22Rv1 (cell line): ENCODE data around the gene CACNG3.

Experiments
- H3K27ac ChIP-seq: fragments of 450-650 bp; 2 replicates; pipeline ENCODE4 v1.5.1; 2017
- CTCF ChIP-seq: fragments of 450-650 bp; IDR thresholded peaks from 2 replicates; pipeline ENCODE4 v1.5.1; 2017; ENCODE audit warnings: mild to moderate bottlenecking
- ZFX ChIP-seq: fragments of 450-650 bp; IDR thresholded peaks from 2 replicates; pipeline ENCODE4 v1.6.1; 2017; ENCODE audit warnings: antibody characterized with exemption, borderline replicate concordance

CACNG3 gene

GRCh38 chr16:24348545-24349290, 92.6 kb downstream of the CACNG3 start:
- TF ChIP-seq ZFX (no peak), CTCF (no peak)
- no peak overlapping the region for H3K27ac ChIP-seq

DNA sequence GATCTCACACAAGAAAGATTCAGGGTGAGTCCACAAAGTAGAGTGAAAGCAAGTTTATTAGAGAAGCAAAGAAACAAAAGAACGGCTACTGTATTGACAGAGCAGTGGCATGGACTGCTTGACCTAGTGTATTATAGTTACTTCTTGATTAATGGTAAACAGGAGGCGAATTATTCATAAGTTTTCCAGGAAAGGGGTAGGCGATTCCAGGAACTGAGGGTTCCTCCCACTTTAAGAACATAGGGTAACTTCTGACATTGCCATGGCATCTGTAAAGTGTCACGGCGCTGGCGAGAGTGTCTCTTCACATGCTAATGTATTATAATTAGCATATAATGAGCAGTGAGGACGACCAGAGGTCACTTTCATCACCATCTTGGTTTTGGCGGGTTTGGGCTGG, 93.2 kb downstream of the CACNG3 start:
- TF ChIP-seq ZFX (no peak), CTCF (no peak)
- H3K27ac ChIP-seq = no peak overlapping the region

DNA sequence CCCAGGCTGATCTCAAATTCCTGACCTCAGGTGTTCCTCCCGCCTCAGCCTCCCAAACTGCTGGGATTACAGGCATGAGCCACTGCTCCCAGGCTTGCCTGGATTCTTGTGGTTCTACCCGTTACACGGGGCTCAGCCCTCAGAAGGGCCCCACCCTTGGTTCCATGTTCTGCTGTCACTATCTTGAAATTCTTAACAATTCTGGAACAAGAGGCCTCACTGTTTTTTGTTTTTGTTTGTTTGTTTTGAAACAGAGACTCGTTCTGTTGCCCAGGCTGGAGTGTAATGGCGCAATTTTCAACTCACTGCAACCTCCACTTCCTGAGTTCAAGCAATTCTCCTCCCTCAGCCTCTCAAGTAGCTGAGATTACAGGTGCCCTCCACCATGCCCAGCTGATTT, 96.6 kb downstream of the CACNG3 start:
- H3K27ac ChIP-seq = no peak overlapping the region
- TF ChIP-seq CTCF (no peak), ZFX (no peak)

GRCh38 chr16:24353622-24354021, 97.5 kb downstream of the CACNG3 start:
- TF ChIP-seq ZFX (no peak), CTCF (no peak)
- H3K27ac ChIP-seq = no peak overlapping the region

- TF ChIP-seq ZFX (no peak), CTCF (no peak)
- no peak overlapping the region for H3K27ac ChIP-seq
Observed at GRCh38 chr16:24357511-24357910, 101.4 kb downstream of the CACNG3 start.

DNA sequence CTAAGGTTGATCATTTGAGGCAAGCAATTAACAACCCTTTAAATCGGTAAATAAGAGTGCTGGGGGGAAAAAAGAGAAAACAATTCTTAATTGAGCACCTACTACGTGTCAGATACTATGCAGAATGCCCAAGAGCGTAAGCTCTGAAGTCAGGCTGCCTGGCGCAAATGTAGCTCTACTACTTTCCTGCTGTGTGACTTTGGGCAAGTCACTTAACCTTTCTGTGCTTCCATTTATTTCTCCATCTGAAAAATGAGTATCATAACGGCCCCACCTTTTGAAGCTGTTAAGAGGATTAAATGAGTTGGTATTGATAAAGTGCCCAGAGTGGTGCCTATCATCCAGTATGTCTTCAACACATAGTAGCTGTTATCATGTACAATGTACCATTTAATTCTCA, 102.0 kb downstream of the CACNG3 start:
- no peak for TF ChIP-seq CTCF
- no peak for TF ChIP-seq ZFX
- H3K27ac ChIP-seq = no peak overlapping the region

DNA sequence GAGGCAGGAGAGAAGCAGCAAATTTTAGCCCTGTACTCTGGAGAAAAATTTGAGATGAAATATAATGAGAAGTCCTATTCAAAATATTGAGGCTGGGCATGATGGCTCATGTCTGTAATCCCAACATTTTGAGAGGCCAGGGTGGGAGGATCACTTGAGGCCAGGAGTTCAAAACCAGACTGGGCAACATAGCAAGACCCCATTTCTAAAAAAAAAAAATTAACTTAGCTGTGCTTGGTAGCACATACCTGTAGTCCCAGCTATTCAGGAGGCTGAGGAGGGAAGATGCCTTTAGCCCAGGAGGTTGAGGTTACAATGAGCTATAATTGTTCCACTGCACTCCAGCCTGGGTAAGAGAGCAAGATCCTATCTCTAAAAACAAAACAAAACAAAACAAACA, 103.4 kb downstream of the CACNG3 start:
- H3K27ac ChIP-seq = no peak overlapping the region
- TF ChIP-seq CTCF = no peak
- TF ChIP-seq ZFX = no peak
